HG02852 (cell line): Measurements from ENCODE around the gene ATP12A.
A peak's percentile ranks its signal among the peaks of the same experiment; 100 is the strongest.

ENCODE experiments used
- ATAC-seq: cut with Tn5 transposase; IDR thresholded peaks from one replicate; pipeline ENCODE4 v1.9.1; 2021; ENCODE audit warnings: mild to moderate bottlenecking, moderate library complexity; ENCODE audit not compliant: unreplicated experiment

ATP12A gene

DNA sequence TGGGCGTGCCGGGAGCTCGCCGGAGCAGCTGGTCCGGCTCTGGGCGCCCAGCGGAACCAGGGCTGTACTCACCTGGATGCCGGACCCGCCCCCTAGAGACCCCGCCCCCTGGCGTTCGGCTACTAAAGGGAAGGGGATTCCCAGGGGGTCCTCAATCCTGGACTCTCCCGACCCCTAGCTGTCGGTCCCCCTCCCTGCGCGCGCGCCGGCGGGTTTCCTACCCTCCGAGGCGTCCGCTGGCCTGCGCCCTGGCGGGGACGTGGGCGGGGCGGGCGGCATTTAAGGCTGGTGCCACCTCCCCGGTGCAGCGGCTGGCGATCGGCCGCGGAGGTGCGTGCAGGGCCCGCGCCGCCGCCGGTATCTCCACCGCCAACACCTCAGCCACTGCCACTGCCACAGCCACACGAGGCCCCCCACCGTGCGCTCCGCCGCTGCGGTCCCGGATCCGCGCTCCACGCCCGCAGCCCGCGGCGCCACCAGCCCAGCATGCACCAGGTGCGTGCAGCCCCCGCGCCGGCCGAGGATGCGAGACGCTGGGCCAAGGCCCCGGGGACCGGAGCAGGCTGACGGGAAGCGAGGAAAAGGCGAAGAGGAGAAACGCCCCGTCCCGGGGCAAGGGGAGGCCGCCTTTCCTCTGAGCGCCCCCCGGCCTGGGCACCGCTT, at the start of gene ATP12A:
Gene ATP12A (plus strand): TSS at position 151 of the 663 bp plus-strand sequence. CDS start 336 bp downstream, at position 487.
- no peak for ATAC-seq

DNA sequence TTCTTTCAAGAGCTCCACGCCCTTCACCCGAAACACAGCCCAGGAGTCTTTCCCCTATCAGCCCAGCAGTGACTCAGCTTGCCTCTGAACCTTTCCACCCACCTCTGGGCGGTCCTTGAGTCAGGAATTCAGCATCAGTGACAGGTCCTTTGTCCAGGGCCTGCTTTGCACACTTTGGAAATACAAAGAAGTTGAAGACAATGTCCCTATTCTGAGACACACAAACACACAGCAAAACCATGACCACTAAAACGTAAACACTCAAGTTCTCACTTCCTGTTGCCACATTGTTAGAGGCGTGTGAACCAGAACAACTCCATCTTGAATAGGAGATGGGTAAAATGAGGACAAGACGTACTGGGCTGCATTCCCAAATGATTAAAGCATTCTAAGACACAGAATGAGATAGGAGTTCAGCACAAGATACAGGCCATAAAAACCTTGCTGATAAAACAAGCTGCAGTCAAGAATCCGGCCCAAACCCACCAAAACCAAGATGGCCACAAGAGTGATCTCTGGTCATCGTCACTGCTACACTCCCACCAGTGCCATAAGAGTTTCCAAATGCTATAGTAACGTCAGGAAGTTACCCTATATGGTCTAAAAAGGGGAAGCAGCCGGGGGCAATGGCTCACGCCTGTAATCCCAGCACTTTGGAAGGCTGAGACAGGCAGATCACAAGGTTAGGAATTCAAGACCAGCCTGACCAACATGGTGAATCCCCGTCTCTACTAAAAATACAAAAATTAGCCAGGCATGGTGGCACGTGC, 49.2 kb upstream of the ATP12A start:
- no peak for ATAC-seq

DNA sequence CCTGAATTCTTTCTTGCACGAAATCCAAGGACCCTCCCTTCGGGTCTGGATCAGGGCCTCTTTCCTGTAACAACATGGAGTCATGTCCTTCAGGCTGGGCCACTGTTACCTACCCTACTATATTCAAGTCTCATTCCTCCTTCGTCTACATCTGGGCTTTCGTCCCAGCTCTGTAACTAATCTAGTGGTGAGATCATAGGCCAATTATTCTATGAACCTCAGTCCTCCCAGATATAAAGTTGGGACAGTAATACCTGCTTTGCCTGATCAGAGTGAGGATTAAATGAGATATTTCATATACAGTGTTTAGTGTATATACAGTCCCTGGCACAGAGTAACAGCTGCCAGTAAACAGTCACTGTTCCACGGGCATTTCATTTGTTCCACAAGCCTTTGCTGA, 48.3 kb upstream of the ATP12A start:
- ATAC-seq = no peak

DNA sequence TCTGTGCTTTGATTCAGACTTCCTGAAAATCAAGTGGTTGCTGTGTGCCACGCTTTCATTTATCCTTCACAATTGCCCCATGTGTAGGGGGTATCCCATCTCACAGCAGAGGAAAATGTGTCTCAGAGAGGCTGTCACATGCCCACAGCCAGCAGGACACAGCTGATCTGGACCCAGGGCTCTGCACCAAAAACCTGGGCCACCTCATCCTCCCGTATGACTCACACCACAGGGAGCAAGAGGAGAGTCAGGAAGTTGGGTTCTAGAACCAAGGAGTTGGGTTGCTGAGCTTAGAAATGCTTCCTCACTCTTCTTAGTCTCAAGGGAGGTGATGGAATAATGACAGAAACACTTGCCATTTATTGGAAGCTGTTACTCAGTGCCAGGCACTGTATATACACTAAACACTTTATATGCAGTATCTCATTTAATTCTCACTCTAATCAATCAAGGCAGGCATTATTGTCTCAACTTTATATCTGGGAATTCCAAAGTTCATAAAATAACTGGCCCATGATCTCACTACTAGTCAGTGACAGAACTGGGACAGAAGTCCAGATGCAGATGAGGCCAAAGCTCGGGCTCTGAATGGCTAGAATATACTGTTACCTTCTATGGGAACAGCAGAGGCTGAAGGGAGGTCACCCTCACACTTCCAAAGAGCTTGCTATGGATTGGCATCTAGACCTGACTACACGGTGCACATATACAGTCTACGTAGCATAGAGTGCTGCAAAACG, 47.7 kb upstream of the ATP12A start:
- no peak for ATAC-seq

DNA sequence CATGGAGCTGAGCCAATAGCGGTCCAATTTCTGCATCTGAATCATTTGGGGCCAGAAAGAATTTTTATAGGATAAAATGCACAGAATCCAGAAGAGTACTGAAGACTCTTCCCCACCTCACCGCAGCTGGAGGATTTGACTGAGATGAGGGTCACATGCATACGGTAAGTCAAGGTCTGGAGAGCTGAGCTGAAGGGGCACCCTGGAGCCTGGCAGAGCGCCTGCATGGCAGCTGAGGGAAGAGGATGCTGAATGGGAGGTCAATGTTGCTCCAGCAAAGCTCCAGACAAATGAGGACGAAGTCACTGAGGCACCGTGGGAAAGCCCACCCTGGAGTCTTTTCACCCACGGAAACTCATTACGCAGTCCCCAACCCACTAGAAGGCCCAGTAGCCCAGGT, 43.4 kb upstream of the ATP12A start:
- ATAC-seq = no peak

DNA sequence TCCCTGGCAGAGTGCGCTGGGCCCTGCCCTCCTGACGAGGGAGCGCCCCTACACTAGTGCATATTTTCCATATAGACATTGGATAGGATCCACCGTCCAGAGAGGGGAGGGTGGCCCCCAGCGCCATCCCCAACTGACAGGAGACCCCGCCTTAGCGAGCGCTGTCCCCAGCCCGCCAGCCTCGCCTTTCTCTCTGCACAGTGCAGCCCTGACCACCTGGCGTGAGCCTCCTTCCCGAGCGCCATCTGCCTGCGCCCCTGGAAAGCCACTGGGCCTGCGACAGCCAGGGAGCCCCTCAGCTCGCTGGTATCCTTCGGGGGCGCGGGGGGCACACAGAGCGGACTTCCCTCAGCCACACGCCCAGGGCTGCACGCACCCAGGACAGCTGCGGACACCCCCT, 42.1 kb upstream of the ATP12A start:
- no peak for ATAC-seq

DNA sequence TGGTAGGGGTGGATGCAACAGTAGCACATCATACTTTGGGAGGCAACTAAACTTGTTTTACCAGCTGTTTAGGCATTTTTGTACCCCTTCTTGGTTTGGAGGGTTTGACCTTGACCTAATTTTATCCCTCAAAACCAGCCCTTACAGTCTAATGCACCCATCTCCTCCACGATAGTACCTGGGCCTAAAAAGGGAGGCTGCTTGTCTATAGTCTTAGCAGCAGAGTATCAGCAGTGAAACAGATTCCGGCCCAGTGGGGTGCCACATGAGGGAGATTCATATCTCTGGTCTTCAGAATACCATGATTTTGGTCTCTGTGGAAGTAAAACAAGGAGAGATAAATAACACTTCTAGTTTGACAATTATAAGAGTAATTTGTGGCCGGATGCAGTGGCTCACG, 39.5 kb upstream of the ATP12A start:
- ATAC-seq = no peak

DNA sequence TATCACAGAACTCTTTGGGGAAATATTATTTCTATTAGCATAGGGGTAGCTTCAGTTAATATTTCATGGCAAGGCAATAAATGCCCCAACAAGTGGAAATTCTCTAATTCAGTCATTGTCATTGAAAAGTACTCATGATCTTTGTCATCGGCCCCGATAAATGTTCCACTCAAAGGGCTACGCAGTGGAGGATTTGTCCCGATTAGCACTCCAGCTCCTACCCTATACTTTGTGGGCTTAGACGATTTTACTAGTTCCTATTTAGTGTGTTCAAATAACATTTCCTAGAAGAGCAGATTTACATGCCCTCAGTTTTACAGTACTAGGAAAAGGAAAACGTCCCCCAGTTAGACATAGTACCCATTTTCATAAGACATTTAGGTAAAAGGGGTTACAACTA, 38.0 kb upstream of the ATP12A start:
- ATAC-seq = no peak

DNA sequence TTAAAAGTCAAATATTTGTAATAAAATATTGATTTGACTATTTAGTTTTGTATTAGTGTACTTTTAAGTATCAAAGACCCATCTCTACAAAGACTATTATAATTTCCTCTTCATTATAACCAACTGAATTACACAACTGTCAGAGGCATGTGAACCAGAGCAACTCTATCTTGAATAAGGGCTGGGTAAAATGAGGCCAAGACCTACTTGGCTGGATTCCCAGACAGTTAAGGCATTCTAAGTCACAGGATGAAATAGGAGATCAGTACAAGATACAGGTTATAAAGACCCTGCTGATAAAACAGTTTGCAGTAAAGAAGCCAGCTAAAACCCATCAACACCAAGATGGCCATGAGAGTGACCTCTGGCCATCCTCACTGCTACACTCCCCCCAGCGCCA, 36.2 kb upstream of the ATP12A start:
- no peak for ATAC-seq

DNA sequence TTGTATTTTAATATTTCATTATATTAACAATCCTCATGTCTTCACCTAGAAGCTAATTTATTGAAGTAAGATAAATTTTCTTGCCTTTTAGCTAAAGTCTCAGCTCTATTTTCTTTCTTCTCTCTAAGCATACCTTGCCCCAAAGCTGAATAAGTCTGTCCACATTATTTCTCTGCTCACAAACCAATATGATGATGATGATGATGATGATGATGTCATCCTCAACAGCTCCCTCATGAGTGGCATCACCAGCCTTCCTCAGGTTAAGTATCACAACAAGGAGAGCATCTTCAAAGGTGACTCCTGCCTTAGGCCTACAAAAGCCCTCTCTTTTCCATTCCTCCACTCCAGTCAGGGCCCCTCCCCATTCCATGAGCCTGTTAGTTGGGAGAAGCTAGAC, 31.9 kb upstream of the ATP12A start:
- ATAC-seq = no peak

DNA sequence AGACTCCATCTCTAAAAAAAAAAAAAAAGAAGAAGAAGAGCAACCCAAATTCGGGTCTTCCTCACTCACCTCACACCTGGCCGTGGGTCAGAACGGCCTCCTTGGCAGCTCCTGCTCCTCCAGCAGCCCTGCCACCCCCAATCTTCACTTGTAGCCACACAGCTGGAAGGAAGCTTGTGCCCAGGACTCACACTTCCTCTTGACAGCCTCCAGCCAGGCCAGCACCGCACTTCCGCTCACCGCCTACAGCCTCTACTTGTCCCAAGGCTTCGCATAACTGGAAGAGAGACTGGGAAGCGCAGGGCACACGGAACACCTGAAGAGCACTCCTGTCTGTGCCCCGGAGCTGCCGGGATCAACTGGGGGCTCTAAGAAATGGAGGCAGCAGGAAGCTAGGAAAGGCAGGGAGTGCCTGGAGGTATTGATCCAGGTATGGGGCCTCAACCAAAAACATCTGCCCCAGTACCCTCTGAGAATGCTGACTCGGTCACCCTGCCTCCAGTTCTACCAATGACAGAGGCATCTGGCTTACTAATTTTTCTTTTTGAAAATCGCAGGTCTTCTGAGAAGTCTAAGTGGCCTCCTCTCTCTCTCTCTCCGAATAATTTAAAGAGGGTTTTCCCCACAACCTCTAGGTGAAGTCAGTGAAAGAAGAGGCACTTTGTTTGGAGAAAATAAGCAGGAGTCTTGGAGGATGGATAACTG, 31.1 kb upstream of the ATP12A start:
- no peak for ATAC-seq

DNA sequence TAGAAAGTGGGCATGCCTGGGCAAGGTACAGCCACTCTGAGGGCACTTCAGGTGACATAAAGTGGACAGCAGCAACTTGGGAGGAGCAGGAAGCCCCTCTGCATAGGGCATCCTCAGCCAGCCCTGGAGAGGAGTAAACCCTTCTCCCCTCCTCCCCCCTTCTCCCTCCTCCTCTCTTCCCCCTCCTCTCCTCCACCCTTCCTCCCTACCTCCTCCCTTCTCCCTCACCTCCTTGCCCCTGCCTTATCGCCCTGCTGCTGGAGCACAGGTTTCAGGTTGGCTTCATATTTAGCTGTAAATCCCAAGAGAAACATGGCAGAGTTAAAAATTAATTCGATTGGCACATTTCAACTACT, 30.5 kb upstream of the ATP12A start:
- no peak for ATAC-seq

DNA sequence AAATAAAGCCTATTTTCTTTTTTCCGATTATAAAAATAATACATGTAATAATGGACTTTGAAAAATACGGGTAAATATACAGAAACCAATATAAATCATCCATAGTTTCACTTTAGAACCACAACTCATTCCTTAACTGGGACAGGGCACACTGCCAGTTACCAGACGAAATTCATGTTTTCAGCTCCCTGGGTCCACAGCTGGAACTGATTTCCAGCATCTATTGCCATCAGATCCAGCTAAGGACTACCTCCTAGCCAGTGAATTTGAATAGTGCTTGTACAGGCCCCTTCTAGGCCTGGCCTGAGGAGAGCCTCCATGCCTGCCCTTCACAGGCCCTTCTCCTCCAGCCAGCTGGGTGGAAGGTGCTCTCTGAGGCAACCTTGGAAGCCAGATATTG, 30.0 kb upstream of the ATP12A start:
- ATAC-seq = no peak

DNA sequence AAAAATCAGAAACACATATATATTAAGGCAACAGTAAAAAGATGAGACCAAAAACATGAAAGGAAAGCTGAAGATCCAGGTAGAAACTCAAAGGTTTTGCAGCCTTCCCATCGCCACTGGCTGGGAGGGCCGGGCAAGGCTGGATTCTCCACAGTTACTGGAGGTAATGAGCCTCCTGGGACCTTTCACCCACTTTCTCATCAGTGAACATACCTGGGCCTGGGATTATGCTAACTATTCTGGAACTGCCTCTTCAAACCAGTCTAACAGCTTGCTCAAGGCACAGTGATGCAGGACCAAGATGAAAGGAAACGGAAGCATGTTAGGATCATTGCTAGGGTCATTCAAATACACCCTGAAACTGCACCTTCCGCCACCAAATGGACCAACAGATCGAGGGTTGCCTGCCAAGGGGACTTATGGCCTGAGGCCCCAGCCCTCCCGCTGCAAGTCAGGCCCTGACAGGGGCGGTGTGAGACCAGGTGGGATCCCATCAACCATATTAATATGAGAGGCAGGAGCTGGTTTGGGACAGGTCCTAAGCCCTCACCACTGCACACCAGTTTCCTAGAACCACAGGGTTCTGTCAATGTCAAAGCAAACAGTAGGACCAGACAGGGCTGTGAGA, 28.4 kb upstream of the ATP12A start:
- no peak for ATAC-seq

DNA sequence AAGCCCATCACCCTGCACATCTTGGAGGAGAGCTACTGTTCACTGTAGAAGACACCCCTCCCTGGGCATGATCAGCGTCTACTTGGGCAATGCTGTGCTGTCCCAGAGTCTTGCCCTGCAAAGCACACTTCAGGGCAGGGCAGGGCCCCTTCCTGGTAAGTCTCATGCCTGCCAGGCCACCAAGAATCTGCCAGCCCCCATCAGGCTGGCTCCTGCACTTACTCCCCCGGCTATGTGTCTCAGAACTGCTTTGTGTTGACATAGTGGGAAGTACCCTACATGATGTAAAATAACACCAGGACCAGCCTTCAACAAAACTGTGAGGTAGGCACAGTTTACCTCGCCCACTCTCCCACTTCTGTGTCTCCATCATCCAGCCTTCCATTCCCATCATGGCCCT, 27.8 kb upstream of the ATP12A start:
- ATAC-seq = no peak

DNA sequence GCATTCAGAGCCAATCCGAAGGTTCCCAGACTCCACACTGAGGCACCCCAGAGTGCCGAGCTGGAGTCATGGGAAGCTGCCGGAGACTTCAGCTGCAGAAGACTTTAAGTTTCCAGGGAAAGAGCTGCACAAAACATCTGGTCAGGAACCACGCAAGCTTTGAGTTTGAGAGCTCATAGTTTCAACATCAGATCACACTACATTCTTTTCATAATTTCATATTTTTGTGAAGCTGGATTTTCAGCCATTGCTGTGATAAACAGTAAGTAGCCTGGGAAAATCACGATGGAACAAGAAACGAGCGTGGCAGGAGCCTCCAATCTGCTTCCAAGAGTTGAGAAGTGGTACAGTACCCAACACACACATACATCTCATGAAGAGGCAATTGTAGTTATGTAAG, 25.5 kb upstream of the ATP12A start:
- ATAC-seq = no peak

DNA sequence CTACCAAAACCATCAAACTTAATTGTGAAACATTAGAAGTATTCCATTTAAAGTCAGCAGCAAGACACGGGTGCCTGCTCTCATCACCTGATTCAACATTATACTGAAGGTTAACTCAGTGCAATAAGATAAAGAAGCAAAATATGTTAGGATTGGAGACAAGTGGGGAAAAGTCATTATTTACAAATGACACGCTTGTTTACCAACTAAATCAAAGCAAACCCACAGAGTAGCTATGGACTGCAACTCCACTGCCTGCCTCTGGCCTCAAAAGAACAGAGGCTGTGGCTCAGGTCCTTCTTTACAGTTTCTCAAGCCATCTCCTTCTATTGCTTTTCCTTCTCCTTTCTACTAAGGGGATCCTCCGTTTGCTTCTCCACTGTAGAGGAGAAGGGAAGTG, 21.0 kb upstream of the ATP12A start:
- ATAC-seq = no peak

DNA sequence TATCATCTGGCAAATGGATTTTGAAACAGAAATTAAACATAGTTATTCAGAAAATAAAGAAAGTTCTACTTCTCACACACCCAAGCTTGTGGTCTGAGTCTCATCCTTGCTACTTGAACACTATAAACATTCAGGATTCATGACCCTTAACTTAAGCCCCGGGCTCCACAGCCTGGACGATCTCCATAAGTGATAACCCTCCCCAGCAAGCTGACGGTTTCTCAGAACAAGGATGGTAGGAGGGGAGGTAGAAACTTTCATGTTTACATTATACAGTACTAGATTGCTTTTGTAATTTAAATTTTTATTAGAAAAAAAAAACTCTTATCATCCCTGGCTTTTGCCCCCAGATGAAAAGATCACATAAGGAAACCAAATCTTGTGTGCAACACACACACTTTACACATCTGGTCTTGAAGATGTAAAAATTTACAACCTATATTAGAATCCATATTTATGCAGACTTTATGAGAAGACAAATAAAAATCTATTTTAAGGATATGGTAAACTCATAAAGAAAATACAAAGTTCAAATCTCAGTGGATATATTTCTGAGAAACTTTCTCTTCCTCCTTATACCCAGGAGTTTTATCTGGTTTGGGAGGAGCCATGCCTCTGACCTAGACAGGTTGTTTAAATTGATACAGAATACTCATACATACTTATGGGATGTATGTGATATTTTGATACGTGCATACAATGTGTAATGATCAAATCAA, 20.0 kb upstream of the ATP12A start:
- no peak for ATAC-seq

DNA sequence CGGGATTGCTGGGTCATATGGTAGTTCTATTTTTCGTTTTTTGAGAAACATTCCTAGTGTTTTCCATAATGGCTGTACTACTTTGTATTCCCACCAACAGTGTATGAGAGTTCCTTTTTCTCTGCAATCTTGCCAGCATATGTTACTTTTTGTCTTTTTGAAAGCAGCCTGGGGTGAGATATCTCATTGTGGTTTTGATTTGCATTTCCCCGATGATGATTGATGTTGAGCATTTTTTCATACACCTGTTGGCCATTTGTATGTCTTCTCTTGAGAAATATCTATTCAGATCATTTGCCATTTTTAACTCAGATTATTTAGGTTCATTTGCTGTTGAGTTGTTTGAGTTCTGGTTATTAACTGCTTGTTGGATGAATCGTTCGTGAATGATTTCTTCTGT, 18.5 kb upstream of the ATP12A start:
- peak; percentile 55 for ATAC-seq
